GM19452 (cell line): ENCODE data around the gene SLC36A3.
"Not testable (repeated sequence)": the region's sequence is repeated elsewhere in the genome, so short reads cannot be mapped to it uniquely, and the experiment has no call there.

Source experiments
- ATAC-seq: cut with Tn5 transposase; IDR thresholded peaks from one replicate; pipeline ENCODE4 v1.9.1; 2021; ENCODE audit not compliant: unreplicated experiment

Gene SLC36A3

DNA sequence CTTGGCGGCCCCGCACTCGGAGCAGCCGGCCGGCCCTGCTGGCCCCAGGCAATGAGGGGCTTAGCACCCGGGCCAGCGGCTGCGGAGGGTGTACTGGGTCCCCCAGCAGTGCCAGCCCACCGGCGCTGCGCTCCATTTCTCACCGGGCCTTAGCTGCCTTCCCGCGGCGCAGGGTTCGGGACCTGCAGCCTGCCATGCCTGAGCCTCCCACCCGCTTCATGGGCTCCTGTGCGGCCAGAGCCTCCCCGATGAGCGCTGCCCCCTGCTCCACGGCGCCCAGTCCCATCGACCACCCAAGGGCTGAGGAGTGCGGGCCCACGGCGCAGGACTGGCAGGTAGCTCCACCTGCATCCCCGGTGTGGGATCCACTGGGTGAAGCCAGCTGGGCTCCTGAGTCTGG is 5.7 kb upstream of the SLC36A3 start:
- not testable (repeated sequence) for ATAC-seq

DNA sequence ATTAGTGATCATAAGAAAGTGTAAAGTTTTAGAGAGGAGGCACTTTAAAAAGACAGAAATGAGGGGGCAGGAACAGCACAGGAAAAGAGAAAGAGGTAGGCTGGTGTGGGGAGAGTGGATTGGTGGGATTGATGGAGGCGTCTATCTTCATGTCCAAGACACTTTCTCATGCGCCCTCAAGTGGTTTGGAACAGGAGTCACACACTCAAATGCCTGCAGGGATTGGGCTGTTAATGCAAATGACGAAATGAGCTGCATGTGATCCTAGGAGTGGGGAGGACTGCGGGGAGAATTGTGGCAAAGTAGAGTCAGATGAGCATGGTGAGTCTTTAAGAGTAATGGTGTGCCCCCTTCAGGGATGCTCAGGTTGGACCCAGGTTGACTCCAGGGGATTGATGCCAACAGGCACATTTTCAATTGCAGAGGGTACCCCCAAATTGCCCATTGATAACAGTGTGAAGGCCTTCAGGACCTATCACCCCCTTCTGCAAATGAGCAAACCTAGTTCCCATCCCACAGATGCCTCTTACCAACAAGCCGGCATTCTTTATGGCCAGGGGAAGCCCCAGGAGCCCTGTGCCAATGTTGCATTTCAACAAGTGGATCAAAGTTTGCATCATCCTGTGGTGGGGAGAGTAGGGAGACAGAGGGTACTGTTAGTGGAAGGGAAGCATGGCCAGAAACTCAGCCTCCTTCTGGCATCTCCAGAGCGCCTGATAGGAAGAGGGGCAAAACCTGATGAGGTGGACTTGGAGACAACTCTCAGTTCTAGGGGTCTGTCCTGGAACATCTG is 5.3 kb downstream of the SLC36A3 start:
- ATAC-seq = no peak

DNA sequence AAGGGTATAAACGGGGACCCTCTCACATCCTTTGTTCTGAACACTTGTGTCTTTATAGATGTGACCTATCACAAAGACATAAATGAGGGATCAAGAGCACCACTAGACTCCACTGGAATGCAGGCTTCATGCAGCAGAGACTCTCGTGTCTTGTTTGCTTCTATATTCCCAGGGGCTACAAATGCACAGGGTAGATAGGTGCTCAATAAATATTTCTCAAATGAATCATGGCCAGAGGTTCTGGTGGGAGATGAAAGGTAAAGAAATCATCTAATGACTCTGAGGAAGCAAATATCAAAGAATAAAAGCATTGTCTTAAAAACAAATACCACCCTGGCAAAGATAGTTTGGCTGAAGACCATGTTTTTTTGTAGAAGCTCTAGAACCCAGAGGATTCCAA is 6.6 kb downstream of the SLC36A3 start:
- no peak for ATAC-seq

DNA sequence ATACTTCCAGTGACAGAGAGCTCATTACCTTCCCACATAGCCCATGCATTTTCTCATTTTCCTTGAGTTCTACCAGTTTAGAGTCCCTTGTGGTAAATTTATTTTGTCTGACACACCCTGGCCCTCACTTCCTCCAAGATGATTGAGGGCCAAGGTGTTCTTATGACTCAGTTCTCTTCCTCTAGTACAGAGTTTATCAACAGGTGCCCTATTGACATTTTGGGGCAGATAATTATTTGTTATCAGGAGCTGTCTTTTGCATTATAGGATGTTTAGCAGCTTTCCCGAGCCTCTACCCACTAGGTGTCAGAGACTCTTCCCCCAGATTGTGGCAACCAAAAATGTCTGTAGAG is 7.1 kb downstream of the SLC36A3 start:
- no peak for ATAC-seq

DNA sequence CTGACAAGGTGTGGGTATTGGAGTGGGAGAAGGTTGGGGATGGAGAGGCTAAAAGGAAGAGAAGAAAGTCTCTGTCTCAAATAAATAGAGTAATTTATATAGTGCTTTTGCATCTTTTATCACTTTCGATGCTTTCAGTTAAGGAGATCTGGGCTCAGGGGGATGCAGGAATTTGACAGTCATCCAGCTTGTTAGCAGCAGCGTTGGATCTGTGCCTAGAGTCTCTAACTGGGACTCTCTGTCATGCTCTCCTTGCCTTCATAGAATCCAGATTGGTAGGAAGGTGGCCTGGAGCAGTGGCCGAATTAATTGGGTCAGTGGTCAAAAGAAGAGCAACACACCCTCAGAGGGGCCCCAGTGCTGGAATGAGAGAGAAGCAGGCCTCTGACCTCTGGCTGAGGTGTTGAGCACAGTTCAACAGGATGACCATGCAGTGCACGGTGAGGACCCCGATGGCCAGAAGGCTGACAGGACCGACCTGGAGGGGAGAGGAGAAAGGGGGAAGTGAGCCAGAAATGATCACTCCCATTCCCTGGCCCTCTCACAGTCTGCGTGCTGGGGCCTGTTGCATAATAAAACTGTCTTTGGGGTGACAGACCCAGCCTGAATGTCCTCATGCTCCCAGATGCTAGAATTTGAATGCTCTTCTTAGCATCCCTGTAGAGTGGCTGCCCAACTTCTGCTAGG is 7.6 kb downstream of the SLC36A3 start:
- no peak for ATAC-seq

DNA sequence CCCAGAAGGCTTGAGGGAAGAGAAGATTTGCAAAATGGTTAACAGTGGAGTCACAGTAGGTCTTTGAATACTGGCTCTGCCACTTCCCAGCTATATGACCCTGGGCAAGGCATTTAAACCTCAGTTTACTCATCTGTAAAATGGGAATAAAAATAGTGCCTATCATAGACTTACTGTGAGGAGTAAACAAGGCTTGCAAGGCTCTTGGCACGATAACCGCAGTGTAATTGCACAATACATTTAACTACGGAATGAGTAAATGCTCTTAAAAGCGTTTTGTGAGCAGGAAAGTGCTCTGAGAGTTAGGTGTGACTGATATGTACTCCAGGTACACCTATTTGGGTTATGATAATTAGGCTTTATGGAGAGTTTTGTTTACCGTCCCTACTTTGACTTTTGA is 8.4 kb downstream of the SLC36A3 start:
- ATAC-seq = no peak

DNA sequence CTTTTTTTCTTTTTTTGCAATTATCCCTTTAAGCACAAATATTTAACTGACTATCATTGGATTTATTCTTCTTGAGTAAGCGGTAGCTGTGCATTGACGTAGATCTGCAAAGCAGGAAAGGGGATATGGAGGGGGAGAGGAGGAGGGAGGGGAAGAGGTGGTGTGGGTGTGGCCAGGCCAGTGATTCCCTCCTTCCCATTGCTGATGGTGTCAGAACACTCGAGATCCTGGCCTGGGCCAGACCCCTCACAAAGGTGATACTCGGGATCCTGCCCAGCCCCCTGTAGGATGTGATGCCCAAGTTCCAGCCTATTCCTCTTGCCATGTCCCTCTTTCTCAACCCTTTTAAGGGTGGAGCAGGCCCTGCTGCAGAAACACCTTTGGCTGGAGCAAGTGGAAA is 9.9 kb downstream of the SLC36A3 start:
- no peak for ATAC-seq

DNA sequence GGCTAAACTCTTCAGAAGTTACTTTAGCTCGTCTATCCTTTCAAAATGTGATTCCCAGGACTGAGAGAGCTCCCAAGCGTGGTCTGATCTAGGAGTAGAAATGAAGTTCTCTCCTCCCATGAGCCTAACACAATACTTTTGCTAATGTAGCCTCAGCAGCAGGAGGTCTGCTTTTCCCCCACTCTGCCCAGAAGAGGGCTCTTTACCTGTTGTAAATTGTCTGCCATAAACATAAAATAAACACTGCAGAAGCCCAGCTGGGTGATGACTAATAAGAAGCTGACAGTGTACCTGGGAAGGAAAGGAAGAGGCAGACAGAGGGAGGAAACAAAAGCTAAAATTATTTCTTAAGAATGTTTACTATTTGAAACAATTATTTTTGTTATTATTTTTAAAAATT is 15.4 kb downstream of the SLC36A3 start:
- ATAC-seq = no peak

DNA sequence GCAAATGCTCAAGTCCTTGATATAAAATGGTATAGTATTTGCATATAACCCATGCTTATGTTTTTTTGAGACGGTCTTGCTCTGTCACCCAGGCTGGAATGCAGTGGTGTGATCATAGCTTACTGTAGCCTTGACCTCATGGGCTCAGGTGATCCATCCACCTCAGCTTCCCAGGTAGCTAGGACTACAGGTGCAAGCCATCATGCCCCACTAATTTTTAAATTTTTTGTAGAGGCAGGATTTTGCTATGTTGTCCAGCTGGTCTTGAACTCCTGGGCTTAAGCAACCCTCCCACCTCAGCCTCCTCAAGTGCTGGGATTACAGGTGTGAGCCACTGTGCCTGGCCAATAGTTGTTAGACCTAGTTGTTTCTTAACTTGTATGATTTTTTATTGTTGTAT is 17.3 kb downstream of the SLC36A3 start:
- ATAC-seq = no peak

DNA sequence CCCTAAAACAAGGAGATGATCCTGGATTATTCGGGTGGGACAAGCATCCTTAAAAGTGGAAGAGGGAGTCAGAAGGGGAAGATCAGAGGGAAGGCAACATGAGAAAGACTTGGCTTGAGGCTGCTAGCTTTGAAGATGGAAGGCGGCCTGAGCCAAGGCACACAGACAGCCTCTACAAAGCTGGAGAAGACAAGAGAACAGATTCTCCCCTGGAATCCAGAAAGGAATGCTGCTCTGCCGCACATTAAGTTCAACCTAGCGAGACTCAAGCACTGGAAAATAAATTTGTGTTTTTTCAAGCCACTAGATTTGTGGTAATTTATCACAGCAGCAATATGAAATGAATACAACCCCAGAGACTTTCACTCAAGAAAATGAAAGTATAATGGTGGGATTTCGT is 17.9 kb downstream of the SLC36A3 start:
- ATAC-seq = no peak

DNA sequence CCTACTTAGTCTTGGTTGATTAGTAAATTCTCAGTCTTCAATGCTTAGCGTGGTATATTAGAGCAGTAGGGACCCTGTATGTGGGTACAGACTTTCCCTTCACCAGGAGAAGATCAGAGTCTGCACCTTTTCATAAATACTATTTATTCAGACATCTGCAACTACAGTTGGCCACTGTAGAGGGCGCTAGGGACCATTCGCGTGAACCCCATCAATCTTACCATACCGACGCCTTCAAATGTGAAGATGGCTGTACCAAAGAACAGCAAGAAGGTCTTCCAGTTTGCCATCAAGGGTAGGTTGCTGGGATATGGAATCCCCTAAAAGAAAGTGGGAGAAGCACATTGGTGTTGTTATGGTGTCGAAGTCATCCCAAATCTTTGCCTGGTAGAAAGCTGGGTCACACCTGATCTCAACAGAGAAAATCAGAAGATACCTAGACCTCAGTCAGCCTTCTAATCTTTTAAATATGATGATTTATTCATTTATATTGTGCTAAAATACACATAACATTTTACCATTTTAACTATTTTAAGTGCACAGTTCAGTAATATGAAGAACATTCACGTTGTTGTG is 19.1 kb downstream of the SLC36A3 start:
- no peak for ATAC-seq

DNA sequence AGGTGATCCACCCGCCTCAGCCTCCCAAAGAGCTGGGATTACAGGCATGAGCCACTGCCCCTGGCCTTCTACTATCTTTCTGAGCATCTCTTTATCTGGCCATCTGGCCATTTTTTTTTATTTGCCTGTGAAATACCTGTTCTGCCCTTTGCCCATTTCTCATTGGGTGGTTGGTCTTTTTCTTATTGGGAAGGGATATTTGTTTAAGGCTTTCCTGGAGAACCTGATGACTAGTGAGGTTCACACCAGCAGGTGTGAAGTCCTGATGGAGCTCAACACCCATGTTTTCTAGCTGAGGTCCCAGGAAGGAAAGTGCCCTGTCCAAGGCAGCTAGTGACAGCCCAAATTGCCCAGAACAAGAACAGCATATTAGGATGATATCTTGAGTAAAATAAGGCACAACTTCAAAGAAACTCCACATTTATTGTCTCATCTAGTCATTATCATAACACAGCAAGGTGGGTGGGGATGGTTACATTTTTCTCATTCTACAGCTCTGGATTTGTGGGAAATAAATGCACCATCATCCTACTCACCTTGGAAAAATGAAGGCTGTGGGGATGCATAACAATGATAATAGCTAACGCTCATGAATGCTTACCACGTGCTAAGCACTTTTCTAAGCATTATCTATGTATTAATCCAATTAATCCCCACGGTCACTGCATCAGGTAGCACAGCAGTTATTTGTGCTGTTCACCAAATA is 20.3 kb downstream of the SLC36A3 start:
- no peak for ATAC-seq

DNA sequence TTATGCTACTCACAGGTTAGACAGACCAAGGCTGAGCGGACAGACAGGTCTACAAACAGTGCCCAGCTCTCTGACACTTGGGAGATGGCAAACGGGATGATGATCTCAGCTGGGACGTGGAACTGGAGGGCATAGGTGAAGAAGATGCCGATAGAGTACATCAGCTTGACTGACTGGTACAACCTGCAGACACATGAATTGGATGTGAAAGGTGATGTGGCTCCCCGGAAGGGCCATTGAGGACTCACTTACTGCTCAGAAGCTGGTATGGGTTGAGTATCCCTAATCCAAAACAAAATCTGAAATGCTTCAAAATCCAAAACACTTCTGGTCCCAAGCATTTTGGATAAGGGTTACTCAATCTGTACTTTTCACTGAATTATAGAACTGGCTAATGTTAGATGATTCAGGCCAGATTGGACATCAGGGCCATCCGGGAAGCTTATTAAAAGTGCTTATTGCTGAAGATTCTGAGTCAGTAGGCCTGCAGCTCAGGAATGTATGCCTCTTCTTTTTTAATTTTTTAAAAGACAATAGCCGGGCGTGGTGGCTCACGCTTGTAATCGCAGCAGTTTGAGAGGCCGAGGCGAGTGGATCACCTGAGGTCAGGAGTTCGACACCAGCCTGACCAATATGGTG is 22.4 kb downstream of the SLC36A3 start:
- no peak for ATAC-seq

DNA sequence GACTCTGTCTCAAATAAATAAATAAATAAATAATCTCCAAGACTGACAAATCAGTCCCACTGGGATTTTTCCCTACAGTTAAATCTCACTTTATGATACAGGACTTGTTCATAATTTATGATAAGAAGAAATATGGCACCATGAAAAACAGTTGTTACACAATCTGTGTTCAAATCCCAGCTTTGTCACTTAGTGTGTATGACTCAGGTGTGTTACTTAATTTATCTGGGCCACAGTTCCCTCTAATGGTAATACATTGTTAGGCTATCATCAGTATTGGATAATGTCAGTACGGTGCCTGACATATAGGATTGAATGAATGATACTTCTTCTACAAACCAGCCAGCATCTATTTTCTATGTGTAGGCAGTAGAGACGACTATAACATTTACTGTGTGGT is 23.1 kb downstream of the SLC36A3 start:
- no peak for ATAC-seq

DNA sequence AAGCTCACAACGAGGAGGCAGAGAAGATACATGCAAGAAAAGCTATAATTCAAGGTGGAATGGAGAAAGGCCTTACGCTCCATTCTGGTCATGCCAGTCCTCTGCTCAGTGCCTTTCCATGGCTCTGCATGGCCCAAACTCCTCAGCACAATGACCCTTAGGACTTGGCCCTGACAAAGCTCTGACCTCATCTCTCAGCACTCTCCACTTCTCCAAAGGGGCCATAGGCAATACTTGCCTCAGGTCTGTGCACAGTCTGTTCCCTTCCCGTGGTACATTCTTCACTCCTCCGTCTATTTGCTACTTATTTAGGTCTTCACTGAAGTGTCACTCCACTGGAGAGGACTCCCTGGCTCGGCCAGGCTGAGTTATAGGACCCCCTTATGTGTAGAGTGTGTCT is 24.7 kb downstream of the SLC36A3 start:
- ATAC-seq = no peak

DNA sequence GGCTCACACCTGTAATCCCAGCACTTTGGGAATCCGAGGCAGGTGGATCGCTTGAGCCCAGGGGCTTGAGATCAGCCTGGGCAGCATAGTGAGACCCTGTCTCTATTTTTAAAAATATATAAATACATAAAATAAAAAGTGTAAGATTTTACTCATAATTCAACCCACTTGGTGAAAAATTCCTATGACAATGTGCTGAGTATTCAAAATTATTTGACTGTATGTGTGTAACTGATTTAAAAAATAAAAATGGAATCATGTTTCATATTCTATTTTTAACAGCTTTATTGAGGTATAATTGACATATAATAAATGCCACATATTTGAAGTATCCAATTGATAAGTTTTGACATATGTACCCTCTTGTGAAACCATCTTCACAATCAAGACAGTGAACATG is 27.8 kb downstream of the SLC36A3 start:
- no peak for ATAC-seq

DNA sequence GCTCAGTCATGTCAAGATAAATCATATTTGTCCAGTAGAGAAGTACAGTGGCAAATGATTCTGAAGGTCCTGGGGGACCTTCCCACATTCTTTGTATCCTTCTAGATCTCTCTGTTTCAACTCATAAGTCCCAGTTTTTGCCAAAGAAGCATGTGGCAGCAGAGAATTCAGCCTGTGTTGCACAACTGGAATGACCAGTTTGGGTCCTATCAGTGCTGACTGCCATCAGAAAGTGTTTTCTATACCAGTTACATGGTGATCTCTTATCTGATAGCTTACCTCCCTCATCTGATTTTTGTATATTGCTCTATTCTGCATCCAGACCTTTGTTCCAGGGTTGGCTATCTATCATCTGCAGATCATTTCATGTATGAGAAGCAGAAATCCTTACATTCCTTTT is 28.9 kb downstream of the SLC36A3 start:
- no peak for ATAC-seq

DNA sequence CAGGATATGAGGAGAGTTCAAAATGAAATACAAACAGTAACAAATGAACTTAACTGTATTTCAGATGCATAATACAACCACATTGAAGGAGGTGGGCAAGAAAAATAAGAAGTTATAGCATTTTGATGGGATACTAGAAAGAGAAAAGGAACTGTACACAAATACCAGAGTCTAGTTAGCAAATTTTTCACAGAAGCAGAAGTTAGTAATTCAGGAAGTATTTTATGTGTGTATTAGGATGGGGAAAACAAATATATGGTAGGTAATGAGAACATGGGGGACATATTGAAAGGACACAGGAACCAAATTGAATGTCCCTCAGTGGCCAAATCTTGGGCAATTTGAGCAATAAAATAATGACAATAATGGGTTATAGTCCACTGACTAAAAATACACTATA is 32.2 kb downstream of the SLC36A3 start:
- no peak for ATAC-seq

DNA sequence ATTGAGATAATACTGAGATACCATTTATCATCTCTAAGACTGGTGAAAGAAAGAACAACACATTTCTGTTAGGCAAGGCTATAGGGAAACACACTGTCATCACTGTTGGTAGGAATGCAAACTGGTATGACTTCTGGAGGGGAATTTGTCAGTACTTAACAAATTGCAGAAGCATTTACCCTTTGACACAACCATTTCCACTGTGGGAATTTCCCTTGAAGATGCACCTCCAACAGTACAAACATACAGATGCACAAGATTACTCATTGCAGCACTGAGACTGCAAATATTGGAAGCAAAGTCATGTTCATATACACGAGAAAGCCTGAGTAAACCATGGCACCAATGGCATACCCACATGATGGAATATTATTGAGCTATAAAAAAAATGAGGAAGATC is 33.0 kb downstream of the SLC36A3 start:
- ATAC-seq = peak; percentile 87

DNA sequence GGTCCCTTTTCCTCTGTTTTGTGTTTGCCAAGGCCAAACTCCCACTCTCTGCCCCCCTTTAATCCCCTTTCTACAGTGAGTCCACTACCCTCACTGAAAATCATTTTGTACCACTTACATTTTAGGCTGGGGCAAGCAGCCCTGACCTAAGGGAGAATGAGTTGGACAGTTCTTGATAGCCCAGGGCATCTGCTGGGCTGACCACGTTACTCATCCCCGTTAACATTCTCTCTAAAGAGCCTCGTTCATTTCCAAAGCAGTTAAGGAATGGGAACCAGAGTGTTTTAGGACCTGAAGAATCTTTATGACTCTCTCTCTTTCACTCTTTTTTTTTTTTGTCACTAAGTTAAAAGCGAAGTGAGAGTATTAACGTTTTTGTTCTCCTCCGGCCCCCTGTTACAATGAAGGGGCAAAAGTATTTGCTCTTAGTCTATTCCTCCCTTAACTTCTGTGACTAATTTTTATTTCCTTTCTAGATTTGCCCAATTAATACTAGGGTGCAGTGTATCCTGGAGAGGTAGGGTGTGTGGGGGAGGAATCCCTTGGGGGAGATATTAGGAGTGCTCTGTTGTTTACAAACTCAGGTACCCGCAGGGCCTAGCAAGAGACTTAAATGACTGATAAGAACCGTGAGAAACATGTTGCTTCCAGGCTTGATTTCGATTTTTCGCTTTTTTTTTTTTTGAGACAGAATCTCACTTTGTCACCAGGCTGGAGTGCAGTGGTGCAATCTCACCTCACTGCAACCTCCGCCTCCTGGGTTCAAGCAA is 35.9 kb downstream of the SLC36A3 start:
- no peak for ATAC-seq

DNA sequence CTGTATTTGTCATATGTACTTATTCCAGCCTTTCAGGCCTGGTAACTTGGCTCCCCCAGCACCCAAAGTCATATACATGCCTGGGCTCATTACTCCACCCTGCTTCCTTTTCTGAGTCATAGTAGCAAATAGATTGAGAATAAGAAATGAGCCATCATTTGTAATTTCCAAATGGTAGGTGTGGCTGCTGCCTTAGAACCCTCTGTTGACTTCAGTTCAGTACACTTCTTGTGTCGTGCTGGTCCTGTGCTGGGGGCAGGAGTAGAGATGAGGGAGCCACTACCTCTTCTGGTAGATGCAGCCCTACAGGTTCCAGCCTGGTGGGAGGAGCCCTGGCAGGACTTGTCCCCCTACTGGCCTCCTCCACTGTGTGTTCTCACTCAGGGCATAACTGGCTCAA is 39.5 kb downstream of the SLC36A3 start:
- peak; percentile 42 for ATAC-seq
